HG03354 (cell line): ENCODE data around the gene LUZP2.

Experiments
- ATAC-seq: cut with Tn5 transposase; IDR thresholded peaks from one replicate; pipeline ENCODE4 v1.9.1; 2021; ENCODE audit warnings: mild to moderate bottlenecking; ENCODE audit not compliant: unreplicated experiment, poor library complexity, severe bottlenecking

LUZP2 gene

DNA sequence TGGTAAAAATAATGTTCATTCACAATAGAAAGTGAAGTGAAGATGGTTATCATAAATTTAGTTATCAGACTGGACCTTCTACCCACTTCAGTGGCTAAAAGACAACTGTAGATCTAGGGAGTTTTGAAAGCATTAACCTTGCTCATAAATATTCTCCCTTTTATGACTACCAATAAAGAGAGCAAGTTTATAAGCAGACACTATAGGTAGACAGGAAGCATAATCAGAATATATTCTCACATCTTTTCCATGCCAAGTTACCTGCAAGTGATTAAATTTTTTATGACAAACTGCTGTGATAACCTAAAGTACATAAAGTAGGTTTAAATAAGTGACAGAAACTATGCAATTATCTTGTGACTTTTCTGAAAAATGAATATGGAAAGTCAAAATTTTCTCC is 62.5 kb downstream of the LUZP2 start:
- no peak for ATAC-seq

DNA sequence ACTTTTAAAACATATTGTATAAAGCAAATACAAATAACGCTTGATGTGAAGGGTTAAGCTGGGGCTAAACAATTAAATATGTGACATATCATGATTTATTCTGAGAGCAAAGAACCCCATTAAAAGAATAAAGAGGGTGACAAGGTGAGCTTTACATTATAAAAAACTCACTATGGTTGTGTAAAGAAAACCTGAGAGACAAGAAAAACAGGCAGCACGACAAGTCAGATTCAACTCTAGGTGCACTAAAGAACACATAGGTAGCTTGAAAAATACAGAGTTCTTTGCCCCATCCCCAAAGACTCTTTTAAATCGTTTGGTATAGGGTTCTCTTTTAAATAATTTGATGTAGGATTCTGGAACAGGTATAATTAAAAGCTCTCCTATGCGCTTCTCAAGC is 63.5 kb downstream of the LUZP2 start:
- no peak for ATAC-seq

DNA sequence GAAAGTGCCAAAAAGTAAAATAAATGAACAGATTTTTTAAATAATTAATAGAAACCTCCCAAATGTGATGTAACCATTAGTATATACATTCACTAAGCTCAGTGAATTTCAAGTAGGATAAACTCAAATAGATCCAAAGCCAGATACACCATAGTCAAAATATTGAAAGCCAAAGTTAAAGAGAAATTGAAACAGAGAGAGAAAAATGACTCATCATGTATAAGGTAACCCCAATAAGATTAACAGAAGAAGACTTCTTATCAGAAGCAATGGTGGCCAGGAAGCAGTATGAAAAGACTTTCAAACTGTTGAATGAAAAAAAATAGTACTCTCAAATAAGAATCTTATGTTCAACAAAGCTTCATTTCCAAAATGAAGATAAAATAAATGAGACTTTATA is 70.5 kb downstream of the LUZP2 start:
- peak; percentile 59 for ATAC-seq

DNA sequence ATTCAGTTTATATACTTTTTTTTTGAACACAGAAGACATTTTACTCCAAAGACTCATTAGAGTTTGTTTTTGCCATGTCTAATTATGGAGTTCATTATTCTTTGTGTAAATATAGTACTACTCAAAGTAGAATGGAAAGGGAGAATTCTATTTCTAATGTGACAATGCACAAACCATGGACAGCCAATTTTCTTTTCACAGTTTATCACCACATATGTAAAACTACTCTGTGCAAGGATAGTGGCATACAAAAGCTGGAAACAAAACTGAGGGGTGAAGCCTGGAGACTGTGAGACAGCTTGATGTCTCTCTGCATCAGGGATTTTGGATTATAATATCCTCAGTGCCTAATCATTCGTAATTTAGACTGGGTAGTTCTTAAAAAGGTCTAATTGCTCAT is 75.5 kb downstream of the LUZP2 start:
- ATAC-seq: no peak

- no peak for ATAC-seq
Measured at GRCh38 chr11:24574461-24574860, 77.6 kb downstream of the LUZP2 start.

DNA sequence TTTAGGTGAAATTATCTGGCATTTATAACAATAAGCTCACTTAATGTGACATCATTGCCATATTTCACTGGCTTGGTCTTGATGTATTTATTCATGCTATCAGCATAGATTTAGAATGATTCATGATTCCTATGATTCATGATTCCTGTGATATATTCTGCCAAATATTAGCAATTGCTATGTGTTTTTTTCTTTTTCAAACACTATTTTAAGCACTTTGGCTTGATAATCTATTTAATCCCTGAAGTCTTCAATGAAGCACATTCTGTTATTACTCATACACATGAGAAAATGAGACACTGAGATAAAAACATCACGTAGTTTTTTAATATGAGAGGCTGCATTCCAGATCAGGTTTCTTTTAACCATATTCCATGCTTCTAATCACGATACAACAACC is 78.5 kb downstream of the LUZP2 start:
- ATAC-seq: no peak

- ATAC-seq: no peak
Measured at GRCh38 chr11:24585192-24585591, 88.3 kb downstream of the LUZP2 start.

- no peak for ATAC-seq
Measured at GRCh38 chr11:24587635-24588034, 90.8 kb downstream of the LUZP2 start.

- no peak for ATAC-seq
Measured at GRCh38 chr11:24588081-24588480, 91.2 kb downstream of the LUZP2 start.

GRCh38 chr11:24589064-24589463 is 92.2 kb downstream of the LUZP2 start:
- no peak for ATAC-seq

- ATAC-seq: no peak
Measured at GRCh38 chr11:24591283-24591682, 94.4 kb downstream of the LUZP2 start.

DNA sequence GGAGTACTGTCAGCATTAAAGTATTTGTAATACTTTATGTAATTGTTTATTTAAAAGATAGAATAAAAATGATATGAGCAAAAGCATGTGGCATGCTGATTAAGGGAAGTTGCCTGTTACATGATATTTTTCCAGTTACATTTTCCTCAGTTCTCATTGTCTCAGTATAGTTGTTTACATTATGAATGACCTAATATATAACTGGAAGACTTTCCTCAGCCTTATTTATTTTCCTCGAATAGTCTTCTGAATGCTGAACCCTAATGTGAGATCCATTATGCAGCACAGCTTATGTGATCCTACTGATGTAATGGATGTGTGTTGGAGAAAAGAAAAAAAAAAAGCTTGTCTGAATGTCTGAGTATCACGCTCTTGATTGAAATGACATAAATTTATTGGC is 95.5 kb downstream of the LUZP2 start:
- no peak for ATAC-seq

DNA sequence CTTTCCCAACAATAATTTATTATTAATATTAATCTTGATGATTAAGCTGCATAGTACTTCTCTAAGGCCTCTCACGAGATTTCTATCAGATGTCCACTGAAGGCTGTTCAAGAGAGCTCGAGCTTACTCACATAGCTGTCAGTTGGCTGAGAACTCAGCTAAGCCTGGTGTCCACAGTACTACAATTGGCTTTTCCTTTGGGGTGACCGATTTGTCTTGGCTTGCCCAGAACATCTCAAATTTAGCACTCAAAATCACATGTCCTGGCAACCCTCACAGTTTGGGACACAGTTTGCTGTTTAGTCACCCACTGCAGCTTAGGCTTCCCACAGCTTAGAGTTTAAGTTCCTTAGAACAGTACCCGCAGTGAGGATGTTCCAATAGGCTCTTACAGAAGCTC is 96.5 kb downstream of the LUZP2 start:
- no peak for ATAC-seq

GRCh38 chr11:24594401-24594800 is 97.5 kb downstream of the LUZP2 start:
- no peak for ATAC-seq

GRCh38 chr11:24598641-24599040 is 101.8 kb downstream of the LUZP2 start:
- ATAC-seq: no peak

GRCh38 chr11:24609192-24610119 is 112.6 kb downstream of the LUZP2 start:
- no peak for ATAC-seq

- ATAC-seq: no peak
Measured at GRCh38 chr11:24615451-24616160, 118.8 kb downstream of the LUZP2 start.

GRCh38 chr11:24617856-24618255 is 121.0 kb downstream of the LUZP2 start:
- ATAC-seq: no peak

GRCh38 chr11:24619900-24620299 is 123.0 kb downstream of the LUZP2 start:
- ATAC-seq: no peak

GRCh38 chr11:24622262-24622661 is 125.4 kb downstream of the LUZP2 start:
- no peak for ATAC-seq

GRCh38 chr11:24623121-24623520 is 126.3 kb downstream of the LUZP2 start:
- no peak for ATAC-seq
